ENCODE data around the gene EVX1.

The EVX1 gene

GRCh38 chr7:27250557-27251070 is 8.0 kb downstream of the EVX1 start:
- no peak for DNase-seq

GRCh38 chr7:27251136-27251651 is 8.6 kb downstream of the EVX1 start:
- DNase-seq: no peak

GRCh38 chr7:27251652-27252590 is 9.3 kb downstream of the EVX1 start:
- no peak for DNase-seq

GRCh38 chr7:27254625-27255024 is 12.0 kb downstream of the EVX1 start:
- DNase-seq: no peak

- no peak for DNase-seq
Measured at GRCh38 chr7:27260211-27260610, 17.6 kb downstream of the EVX1 start.

DNA sequence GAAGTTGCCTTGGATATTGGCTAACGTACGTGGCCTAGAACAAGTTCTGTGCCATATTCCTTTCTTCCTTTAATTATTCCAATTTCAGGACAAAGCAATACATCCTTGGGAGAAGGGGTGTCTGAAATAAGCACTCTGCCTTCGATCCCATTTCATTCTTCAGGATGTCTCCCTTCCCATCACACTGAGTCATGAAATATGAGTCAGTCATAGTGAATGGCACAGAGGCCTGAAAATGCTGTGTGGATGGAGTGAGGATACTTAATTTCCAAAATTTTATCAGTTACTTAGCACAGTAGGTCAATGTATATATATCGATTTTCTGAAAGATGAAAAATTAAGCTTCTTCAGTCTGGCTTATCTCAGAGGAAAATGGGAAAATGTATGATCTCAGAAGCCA is 19.5 kb downstream of the EVX1 start:
- no peak for DNase-seq

DNA sequence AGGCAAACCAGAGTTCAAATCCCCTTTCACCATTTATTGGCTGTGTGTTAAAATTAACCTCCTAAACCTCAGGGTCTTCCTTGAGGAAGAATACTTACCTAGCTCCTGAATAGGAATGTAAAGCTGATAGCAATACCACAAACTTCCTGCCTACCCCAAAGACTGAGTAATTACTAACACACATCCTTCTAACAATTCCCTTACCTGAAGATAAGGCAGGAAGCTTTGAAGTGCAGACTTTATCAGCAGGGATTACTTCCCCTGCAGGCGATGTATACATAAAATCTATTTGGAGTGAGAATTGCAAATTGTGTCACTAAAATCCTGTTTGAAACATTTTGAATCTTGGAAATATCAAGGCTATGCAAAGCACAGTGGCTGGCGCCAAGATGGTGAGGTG is 21.2 kb downstream of the EVX1 start:
- DNase-seq: no peak

DNA sequence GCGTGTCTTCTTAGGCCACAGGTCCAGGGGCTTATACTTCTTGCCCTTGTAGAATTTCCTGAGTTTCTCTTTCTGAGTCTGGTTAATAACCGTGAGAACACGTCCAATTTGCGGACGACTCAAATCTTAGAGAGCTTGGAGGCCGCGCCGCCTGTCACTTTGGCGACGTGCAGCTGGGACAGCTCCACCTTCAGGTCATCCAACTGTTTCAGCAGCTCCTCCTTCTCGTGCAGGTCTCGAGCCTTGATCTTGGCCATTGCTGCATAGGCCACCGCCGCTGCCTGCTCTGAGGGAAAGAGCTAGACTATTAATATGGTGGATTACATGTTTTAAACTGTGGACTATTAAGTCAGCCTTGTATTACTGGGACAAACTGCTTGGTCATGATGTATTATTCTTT is 26.9 kb downstream of the EVX1 start:
- no peak for DNase-seq

DNA sequence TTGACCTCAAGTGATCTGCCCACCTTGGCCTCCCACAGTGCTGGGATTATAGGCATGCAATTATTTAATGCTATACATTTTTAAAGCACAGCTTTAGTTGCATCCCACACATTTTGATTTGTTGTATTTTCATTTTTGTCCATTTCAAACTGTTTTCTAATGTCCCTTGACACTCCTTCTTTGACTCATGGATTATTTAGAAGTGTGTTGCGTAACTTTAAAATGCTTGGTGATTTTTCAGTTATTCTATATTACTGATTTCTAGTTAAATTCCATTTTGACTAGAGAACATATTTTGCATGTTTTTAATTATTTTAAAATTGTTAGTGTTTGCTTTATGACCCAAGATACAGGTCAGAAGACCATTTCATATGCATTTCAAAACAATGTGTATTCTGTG is 28.8 kb downstream of the EVX1 start:
- no peak for DNase-seq

DNA sequence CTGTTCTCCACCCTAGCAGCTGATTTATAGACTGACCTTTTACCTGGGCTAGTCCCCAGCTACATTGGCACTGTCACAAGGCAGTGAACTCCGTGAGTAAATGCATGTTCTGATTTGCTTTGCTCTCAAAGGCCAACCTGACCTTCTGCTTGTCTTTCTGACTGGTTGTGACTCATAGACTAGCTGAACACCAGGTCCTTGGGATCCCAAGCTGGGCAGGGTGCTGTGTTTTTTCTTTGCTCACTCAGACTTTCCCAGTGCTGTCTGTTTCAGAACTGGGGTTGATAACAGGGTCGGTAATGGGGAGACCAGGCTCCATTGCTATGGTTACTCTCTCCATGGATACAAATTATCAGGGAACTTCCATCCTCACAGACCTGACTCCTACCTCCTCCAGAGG is 35.0 kb downstream of the EVX1 start:
- DNase-seq: no peak

DNA sequence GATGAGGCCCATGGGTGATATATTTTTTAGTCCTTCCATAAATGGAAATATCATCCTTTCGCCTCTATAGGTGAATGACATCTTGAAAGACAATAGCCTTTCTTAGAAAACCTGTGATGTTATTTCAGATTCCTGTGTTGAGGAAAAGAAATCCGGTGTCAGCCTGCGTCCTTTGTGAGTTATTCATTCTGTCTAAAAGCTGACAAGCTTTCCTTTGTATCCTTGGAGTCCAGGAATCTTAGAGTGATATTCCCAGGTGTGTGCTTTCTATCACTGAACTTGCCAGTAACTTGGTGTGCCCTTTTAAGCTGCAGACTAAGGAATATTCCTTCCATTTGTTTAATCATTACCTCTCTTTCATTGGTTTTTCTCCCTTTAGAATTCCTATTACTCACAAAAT is 41.0 kb downstream of the EVX1 start:
- DNase-seq: no peak

DNA sequence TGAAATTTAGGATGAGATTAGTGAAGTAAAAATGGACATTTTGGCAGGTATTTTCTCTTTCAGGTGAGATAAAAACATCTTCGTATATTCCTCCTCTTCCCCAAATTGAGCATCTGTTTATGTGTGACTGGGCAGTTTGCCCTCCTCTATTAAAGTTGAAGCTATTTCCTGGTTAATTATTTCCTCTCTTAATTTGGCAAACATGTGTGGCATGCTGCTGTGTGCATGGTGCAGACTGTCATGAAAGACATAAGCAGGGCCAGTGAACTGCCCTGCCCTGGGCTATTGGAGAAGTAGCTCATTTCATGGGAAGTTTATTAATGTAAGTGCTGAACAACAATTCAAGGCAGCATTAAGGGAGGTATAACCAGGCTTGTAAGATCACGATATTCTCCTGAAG is 52.6 kb downstream of the EVX1 start:
- no peak for DNase-seq

DNA sequence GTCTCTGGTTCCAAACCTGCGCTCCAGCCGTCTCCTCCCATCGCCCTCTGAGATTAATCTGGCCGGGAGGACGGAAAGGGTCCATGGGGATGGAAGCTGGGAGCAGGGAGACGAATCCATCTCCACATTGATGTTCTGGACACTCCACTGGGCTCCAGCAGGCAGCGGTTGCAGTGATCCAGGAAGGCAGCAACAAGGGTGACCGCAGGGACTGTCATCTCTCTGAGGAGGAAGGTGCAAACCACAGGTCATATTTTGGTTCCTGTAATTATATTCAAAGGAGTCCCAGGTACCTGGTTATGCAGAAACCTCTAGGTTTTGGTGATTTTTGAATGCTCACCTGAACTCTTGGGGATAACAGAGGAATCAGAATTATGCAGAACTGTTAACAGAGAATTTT is 54.8 kb downstream of the EVX1 start:
- no peak for DNase-seq
